NCI-H524 treated with DMSO at 0.1 percent for 48 hours (cell line): ENCODE data around the gene POLD3.

ENCODE experiments used
- DNase-seq: peaks from one replicate; lab custom pipeline; 2025; lab: John Stamatoyannopoulos, UW

Gene POLD3

GRCh38 chr11:74673693-74674360 is 81.4 kb downstream of the POLD3 start:
- DNase-seq: no peak

DNA sequence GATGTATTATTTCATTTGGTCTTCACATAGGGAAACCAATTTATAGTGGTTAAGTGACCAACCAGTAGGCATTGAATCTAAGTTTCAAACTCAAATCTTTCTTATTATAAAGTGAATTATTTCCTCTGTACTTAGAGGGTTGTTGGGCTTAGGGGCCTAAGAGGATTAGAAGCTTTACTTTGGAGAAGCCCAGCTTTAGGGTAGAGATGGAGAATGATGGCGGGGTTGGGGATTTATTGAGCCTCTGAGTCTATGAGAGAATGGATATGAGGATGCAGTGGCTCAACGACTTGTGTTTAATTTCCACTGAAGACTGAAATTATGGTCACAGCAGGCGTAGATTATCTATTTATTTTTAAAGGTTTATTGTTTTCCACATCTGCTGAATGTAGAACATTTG is 83.4 kb downstream of the POLD3 start:
- DNase-seq: peak; percentile 6

GRCh38 chr11:74676596-74676995 is 84.2 kb downstream of the POLD3 start:
- DNase-seq: no peak

- DNase-seq: no peak
Measured at GRCh38 chr11:74677131-74677530, 84.7 kb downstream of the POLD3 start.

DNA sequence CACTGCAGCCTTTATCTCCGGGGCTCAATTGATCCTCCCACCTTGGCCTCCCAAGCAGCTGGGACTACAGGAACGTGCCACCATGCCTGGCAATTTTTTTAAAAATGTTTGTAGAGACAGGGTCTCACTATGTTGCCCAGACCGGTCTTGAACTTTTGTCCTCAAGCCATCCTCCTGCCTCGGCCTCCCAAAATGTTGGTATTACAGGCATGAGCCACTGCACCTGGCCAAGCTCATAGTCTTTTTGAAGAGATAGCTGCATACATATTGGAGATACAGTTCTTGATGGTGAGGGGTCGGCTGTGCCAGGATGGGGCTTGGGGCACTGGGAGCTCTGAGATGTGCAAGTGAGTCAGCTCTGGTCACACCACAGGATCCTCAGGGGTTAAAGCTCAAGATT is 85.7 kb downstream of the POLD3 start:
- DNase-seq: no peak

DNA sequence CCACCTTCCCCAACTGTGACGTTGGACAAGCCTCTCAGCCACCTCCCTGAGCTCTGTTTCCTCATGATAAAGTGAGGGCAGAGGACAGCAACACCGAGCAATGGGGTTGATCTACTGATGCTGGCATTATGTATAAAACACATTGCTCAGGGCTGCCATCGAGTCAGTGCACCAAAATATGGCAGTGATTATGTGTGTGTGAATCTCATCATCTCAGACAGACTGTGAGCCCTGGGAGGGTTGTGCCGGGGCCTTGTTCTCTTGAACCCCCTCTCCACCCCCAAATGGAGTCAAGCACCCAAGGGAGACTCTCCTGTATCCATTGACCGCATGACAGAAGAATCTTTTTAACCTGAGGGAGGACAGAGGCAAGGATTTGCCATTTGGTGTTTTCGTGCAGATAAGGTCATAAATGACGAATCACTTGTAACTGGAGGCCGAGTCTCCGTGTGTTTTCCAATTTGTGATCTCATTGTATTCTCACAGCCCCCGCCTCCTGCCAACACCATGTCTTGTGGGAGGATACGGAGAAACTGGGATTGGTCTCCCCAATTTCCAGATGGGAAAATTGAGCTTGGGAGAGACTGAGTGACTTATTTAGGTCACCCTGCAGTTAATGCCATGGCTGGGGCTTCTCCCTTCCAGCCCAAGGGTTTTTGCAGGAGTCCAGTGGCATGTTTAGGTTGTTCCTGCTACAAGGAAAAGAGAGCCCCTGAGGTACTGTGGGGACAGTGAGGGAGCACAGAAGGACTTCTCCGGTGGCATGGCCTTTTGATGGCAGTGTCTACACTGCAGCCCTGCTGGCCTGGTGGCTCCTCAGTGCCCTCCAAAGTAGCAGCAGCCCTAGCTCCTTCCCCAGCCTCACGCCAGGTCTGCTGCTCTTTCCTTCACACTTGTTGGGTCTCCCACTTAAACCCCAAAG is 86.5 kb downstream of the POLD3 start:
- DNase-seq: no peak

DNA sequence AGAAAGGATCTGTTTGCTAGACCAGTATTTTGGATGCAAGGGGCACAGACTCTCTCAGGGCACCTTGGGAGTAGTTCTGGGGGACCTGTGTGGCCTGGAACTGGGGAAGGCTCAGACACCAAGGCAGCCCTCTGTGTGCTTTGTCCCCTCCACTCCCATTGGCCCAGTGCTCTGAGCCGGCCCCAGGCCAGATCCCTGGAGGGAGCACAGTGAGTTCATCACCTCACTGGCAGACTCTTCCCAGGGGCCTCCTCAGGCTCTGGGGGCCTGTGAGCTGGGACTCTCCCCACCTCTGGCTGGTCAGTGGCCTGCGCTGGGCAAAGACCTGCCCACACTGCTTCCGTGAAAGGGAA is 87.1 kb downstream of the POLD3 start:
- DNase-seq: no peak

DNA sequence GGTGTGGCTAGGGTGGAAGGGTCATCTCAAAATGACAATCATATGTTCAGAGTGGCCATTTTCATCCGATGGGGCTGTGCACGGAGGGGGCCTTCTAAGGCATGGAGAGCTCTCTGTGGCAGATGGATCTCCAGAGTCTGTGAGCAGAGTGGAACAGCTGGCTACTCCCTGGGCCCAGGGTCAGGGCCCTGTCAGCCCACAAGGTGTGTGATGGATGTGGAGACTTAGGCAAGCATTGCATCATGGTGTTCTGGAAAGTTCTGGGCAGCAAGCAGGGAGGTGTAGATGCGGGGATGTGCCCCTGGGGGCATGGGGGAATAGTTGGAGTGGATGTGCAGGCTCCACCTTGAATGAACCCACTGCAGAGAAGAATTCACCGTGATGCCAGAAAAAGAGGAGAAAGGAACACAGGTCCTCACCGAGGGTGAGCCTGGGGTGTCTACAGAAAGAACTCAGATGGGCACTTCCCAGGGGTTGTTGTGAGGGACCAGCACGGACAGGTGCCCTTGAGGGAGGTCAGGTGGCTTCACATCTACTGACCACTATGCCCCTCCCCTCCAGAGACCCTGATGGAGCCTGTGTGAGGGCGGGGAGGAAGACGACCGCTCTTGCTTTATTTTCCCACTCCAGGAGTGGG is 87.8 kb downstream of the POLD3 start:
- DNase-seq: no peak

DNA sequence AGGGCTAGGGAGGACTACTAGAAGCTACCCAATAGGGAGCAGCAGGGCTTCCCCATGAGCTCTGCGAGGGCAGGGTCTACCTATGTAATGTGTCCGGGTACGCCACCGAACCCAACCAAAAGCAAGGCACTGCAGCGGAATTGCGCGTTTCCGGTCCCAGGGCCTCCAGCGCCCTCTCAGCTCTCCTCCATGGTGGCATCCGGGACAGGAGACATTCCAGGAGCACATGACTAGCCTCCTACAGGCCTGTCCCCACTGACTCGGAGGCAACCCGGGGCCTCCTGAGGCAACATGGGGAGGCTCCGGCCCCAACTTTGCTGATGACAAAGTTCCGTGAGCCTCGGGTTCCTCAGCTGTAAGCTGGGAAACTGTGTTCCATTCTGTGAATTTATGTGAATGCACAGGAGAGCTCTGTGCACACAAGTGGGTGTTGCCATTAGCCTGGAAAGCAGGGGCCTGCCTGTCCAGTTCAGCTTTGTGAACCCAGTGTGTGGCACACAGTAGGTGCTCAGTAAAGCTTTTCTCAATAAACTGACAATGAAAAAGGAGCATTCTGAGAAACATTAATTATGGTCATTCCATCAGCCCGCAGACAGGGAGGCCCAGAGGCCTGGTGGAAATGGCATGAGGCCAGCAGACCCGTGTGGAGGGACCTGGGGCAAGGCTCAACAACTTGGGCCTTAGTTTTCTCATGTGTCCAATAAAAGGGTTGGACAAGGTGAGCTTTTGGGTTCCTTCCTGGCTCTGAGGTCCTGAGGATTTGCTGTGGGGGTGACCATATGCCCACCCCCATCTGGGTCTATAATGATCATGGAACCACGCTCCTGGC is 88.5 kb downstream of the POLD3 start:
- DNase-seq: no peak

GRCh38 chr11:74681686-74682651 is 89.6 kb downstream of the POLD3 start:
- DNase-seq: no peak

GRCh38 chr11:74682731-74683278 is 90.4 kb downstream of the POLD3 start:
- no peak for DNase-seq

DNA sequence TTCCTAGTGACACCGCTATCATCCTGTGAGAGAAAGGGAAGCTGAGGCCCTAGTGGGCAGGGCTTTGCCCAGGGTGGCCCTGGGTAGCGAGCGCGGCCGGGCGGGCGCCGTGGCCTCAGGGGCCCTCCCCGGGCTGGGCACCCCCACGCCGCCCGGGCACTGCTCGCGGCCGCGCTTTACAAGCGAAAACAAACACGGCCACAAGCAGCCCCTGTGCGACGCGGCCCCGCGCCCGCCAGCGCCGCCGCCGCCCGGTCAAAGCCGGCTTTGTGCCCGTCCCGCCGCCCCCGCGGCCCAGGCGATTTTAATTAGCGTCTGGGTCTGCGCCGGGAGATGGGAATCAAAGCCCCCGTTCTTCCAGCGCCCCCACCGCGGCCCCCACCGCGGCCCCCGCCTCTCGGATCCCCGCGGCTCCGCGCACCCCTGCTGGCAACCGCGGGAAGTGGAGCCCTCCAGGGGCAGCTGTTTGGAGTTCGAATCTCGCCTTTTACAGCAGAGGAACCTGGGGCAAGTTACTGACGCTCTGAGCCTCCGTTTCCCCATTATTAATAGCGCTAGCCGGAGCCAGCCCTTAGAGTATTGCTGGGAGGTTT is 91.0 kb downstream of the POLD3 start:
- no peak for DNase-seq

- DNase-seq: no peak
Measured at GRCh38 chr11:74683941-74684481, 91.6 kb downstream of the POLD3 start.

DNA sequence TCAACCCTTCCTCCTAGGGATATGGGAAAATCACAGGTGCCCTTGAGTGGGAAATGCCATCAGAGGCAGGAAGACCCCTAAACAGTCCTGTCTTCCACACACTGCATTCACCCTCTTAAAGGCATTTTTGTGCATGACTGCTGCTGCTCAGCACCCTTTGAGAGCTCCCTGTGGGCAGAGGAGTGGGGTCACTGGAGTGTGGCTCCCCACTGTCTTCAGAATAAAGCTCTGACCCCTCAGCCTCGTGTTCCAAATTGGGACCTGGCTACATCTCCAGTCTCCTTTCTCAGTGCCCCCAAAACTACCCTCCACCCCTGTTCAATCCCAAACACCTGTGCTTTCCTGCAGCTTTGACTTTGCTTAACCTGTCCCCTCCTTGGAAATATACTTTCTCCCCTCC is 92.3 kb downstream of the POLD3 start:
- no peak for DNase-seq

- DNase-seq: no peak
Measured at GRCh38 chr11:74685338-74685737, 93.0 kb downstream of the POLD3 start.

- no peak for DNase-seq
Measured at GRCh38 chr11:74685905-74686304, 93.5 kb downstream of the POLD3 start.

- DNase-seq: no peak
Measured at GRCh38 chr11:74686792-74687191, 94.4 kb downstream of the POLD3 start.

GRCh38 chr11:74687237-74688023 is 95.0 kb downstream of the POLD3 start:
- DNase-seq: no peak

GRCh38 chr11:74689666-74690065 is 97.3 kb downstream of the POLD3 start:
- no peak for DNase-seq
